ENCODE data around the gene PAX2. TPM values are rescaled to one million over a fixed set of nuclear protein-coding genes. Genes with fewer than 3 reads are reported as not detected.

PAX2 gene
- total RNA-seq, 1 experiment from 2014 or later, result not detected

DNA sequence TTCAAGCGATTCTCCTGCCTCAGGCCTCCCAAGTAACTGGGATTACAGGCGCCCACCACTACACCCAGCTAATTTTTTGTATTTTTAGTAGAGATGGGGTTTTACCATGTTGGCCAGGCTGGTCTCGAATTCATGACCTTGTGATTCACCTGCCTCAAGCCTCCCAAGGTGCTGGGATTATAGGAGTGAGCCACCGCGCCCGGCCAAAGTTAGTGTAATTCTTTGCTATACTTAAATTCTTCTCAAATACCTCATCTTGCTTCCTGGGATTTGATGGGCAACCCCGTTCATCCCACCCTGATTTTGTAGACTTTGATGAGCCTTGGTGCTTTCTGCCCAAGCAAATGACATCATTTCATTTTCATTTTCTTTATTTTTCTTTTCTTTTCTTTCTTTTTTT lies 54.5 kb downstream of the PAX2 start:
- peaks cover 6% of the 10 kb centered on the region; the same call in 1 of the 2 replicates for H3K4me1 ChIP-seq (ENCODE audit: insufficient read depth, low read length)
- no peak overlapping the region for H3T11ph ChIP-seq (ENCODE audit: low read length)
- H3K4me1 Mint-ChIP-seq, result peaks cover 18 to 31% of the 10 kb centered on the region in 2 experiments
- no peaks in the 10 kb centered on the region for H3K79me1 ChIP-seq (ENCODE audit: insufficient read depth, low read depth, low read length, poor library complexity, severe bottlenecking)
- H2BK20ac ChIP-seq (ENCODE audit: low read depth, low read length, poor library complexity, severe bottlenecking), result no peak overlapping the region
- DNase-seq, result no peak
- H3K4me2 ChIP-seq (ENCODE audit: insufficient read depth, insufficient read length, low read length), result no peak overlapping the region
- H3K4ac ChIP-seq (ENCODE audit: low read depth, low read length), result no peak overlapping the region
- WGBS (ENCODE audit: extremely low coverage, insufficient read length, low lambda C conversion rate), result no CpG with 5 or more reads among the region's 7 CpGs
- no peak overlapping the region for H3K27ac Mint-ChIP-seq
- no peak overlapping the region for H4K8ac ChIP-seq (replicated peaks; ENCODE audit: insufficient read length, low read depth, low read length)
- no peak overlapping the region for H2BK5ac ChIP-seq (ENCODE audit: insufficient read length, low read length)
- no peaks in the 10 kb centered on the region for H3K79me2 ChIP-seq (ENCODE audit: insufficient read depth, low read length)
- H4K20me1 ChIP-seq (ENCODE audit: control insufficient read depth, insufficient read depth, insufficient read length), result no peaks in the 10 kb centered on the region
- H3K23me2 ChIP-seq (ENCODE audit: insufficient read length, low read depth, low read length, poor library complexity, severe bottlenecking), result no peaks in the 10 kb centered on the region
- H3K36me3 Mint-ChIP-seq (ENCODE audit: insufficient read depth in 1 of 3, low read depth in 3 of 3), result no peaks in the 10 kb centered on the region
- H4K91ac ChIP-seq (ENCODE audit: insufficient read length, low read depth, low read length), result no peak overlapping the region
- no peak overlapping the region for H2AFZ ChIP-seq (ENCODE audit: low read length)
- H3K9ac ChIP-seq (ENCODE audit: extremely low read depth, insufficient read length, low read length), result no peak overlapping the region
- H2BK120ac ChIP-seq (ENCODE audit: low read depth, low read length, poor library complexity, severe bottlenecking), result no peak overlapping the region
- no peak overlapping the region for H3K27ac ChIP-seq (ENCODE audit: insufficient read length, low read depth, low read length)
- H3K27me3 Mint-ChIP-seq (ENCODE audit: low read depth), result peaks cover 85% of the 10 kb centered on the region
- no peak overlapping the region for H3K23ac ChIP-seq (ENCODE audit: insufficient read length, low read depth, low read length)
- H3K56ac ChIP-seq (ENCODE audit: insufficient read length, low read depth, low read length), result no peak overlapping the region
- H2BK12ac ChIP-seq (ENCODE audit: insufficient read length, low read depth, low read length), result no peak overlapping the region
- TF ChIP-seq, protein P1, sequence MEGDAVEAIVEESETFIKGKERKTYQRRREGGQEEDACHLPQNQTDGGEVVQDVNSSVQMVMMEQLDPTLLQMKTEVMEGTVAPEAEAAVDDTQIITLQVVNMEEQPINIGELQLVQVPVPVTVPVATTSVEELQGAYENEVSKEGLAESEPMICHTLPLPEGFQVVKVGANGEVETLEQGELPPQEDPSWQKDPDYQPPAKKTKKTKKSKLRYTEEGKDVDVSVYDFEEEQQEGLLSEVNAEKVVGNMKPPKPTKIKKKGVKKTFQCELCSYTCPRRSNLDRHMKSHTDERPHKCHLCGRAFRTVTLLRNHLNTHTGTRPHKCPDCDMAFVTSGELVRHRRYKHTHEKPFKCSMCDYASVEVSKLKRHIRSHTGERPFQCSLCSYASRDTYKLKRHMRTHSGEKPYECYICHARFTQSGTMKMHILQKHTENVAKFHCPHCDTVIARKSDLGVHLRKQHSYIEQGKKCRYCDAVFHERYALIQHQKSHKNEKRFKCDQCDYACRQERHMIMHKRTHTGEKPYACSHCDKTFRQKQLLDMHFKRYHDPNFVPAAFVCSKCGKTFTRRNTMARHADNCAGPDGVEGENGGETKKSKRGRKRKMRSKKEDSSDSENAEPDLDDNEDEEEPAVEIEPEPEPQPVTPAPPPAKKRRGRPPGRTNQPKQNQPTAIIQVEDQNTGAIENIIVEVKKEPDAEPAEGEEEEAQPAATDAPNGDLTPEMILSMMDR (conservative IDR thresholded peaks at IDR 0.05), result no peak
- H3K9me3 Mint-ChIP-seq, result no peaks in the 10 kb centered on the region
- no peak overlapping the region for H3K18ac ChIP-seq (ENCODE audit: insufficient read length, low read depth, low read length)
- H3K27me3 ChIP-seq (ENCODE audit: insufficient read depth, low read length), result no peaks in the 10 kb centered on the region; the same call in 1 of the 2 replicates
- H3K4me3 Mint-ChIP-seq, result no peak overlapping the region
- H2BK15ac ChIP-seq (ENCODE audit: low read depth, low read length), result no peak overlapping the region
- H4K5ac ChIP-seq (ENCODE audit: insufficient read length, low read depth, low read length), result no peak overlapping the region
- H2AK5ac ChIP-seq (ENCODE audit: insufficient read length, low read length), result no peak overlapping the region
- no peak overlapping the region for H3K14ac ChIP-seq (ENCODE audit: insufficient read depth, low read length)
- no peaks in the 10 kb centered on the region for H3K9me3 ChIP-seq (ENCODE audit: control insufficient read depth, low read depth, low read length)
